Measurements from ENCODE around the gene COLEC12. TPM values are rescaled to one million over a fixed set of nuclear protein-coding genes. Genes with fewer than 3 reads are reported as not detected.
A peak's percentile ranks its signal among the peaks of the same experiment; 100 is the strongest.

COLEC12 gene
- total RNA-seq, 2 experiments from 2014 or later, result not detected

DNA sequence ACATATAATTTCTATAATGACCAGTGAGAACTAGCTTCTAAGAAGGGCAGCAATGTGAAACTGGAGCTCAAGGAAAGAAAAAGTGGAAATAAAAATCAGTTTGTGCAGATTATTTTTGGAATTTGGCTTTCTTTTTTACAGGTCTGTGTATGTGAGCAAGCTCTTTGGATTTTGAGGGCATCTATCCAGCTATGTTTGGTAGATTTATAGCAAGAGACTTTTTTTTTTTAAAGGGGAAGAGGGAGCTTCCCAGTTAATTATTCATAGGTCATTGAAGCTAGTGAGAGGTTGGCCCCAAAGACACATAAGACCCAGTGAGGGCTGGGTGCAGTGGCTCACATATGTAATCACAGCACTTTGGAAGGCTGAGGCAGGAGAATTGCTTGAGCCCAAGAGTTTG is 24.0 kb upstream of the COLEC12 start:
- no peaks in the 10 kb centered on the region for H3K4me1 Mint-ChIP-seq (ENCODE audit: low read depth)
- no peaks in the 10 kb centered on the region for H3K9me3 Mint-ChIP-seq
- H3K27ac Mint-ChIP-seq, result no peak overlapping the region
- no peaks in the 10 kb centered on the region for H3K36me3 ChIP-seq (ENCODE audit: insufficient read depth, low read length)
- no peak overlapping the region for H3K27ac ChIP-seq (ENCODE audit: low read depth in 1 of 2, low read length in 2 of 2)
- ChIA-PET POLR2A (interaction anchor here (0.6 kb wide), 1 partner anchor 1712 kb away, joined by 4 read pairs; no protein-coding TSS in a partner anchor), CTCF (no interaction called here)
- TF ChIP-seq, protein P1, sequence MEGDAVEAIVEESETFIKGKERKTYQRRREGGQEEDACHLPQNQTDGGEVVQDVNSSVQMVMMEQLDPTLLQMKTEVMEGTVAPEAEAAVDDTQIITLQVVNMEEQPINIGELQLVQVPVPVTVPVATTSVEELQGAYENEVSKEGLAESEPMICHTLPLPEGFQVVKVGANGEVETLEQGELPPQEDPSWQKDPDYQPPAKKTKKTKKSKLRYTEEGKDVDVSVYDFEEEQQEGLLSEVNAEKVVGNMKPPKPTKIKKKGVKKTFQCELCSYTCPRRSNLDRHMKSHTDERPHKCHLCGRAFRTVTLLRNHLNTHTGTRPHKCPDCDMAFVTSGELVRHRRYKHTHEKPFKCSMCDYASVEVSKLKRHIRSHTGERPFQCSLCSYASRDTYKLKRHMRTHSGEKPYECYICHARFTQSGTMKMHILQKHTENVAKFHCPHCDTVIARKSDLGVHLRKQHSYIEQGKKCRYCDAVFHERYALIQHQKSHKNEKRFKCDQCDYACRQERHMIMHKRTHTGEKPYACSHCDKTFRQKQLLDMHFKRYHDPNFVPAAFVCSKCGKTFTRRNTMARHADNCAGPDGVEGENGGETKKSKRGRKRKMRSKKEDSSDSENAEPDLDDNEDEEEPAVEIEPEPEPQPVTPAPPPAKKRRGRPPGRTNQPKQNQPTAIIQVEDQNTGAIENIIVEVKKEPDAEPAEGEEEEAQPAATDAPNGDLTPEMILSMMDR (IDR thresholded peaks at IDR 0.05), result no peak
- peaks cover 9% of the 10 kb centered on the region for H3K27me3 Mint-ChIP-seq
- no peaks in the 10 kb centered on the region for H3K9me3 ChIP-seq (ENCODE audit: control insufficient read depth in 1 of 2, insufficient read depth in 1 of 2, low read length in 2 of 2)
- no peak for DNase-seq
- intact Hi-C loops (cut with DNase I, micrococcal nuclease), result no loop called here
- no peaks in the 10 kb centered on the region for H3K27me3 ChIP-seq (ENCODE audit: control insufficient read depth in 1 of 2, insufficient read depth in 2 of 2, low read length in 2 of 2)
- no peak overlapping the region for H3K4me3 ChIP-seq (ENCODE audit: low read length)
- H3K4me1 ChIP-seq (ENCODE audit: insufficient read depth, low read length), result no peaks in the 10 kb centered on the region
- H3K36me3 Mint-ChIP-seq (ENCODE audit: low read depth), result no peaks in the 10 kb centered on the region
- no peak for ATAC-seq (ENCODE audit: poor library complexity)
- H3K4me3 Mint-ChIP-seq, result no peak overlapping the region

DNA sequence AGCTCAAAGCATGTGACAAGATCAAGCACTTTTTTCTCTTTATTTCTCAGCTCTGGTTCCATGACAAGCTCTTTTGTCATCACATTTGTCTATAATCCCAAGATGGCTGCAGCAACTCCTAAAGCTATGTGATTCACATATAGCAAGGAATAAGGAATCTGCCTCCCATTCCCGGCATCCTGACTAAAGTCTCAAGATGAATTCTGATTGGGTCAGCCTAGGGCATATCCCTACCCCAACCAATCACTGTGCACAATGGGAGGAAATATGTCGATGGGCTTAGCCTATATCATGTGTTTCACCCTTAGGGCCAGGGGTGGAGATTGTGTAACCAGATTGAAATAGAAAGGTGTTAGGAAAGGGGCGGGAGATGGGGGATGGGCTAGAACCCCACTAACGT is 23.1 kb upstream of the COLEC12 start:
- Histone ChIP-seq H3K4me3 (ENCODE audit: low read length) (no peak overlapping the region), H3K27me3 (ENCODE audit: control insufficient read depth in 1 of 2, insufficient read depth in 2 of 2, low read length in 2 of 2) (no peaks in the 10 kb centered on the region), H3K9me3 (ENCODE audit: control insufficient read depth in 1 of 2, insufficient read depth in 1 of 2, low read length in 2 of 2) (no peaks in the 10 kb centered on the region), H3K36me3 (ENCODE audit: insufficient read depth, low read length) (no peaks in the 10 kb centered on the region), H3K4me1 (ENCODE audit: insufficient read depth, low read length) (no peaks in the 10 kb centered on the region), H3K27ac (ENCODE audit: low read depth in 1 of 2, low read length in 2 of 2) (no peak overlapping the region)
- intact Hi-C loops (cut with DNase I, micrococcal nuclease), result no loop called here
- DNase-seq, result no peak
- H3K4me3 Mint-ChIP-seq, result no peak overlapping the region
- no peak overlapping the region for H3K27ac Mint-ChIP-seq
- ChIA-PET CTCF (no interaction called here), POLR2A (no interaction called here)
- TF ChIP-seq, protein P1 (IDR thresholded peaks at IDR 0.05), result no peak
- no peak for ATAC-seq (ENCODE audit: poor library complexity)
- H3K27me3 Mint-ChIP-seq, result peaks cover 14% of the 10 kb centered on the region
- H3K36me3 Mint-ChIP-seq (ENCODE audit: low read depth), result no peaks in the 10 kb centered on the region
- H3K4me1 Mint-ChIP-seq (ENCODE audit: low read depth), result no peaks in the 10 kb centered on the region
- H3K9me3 Mint-ChIP-seq, result no peaks in the 10 kb centered on the region

DNA sequence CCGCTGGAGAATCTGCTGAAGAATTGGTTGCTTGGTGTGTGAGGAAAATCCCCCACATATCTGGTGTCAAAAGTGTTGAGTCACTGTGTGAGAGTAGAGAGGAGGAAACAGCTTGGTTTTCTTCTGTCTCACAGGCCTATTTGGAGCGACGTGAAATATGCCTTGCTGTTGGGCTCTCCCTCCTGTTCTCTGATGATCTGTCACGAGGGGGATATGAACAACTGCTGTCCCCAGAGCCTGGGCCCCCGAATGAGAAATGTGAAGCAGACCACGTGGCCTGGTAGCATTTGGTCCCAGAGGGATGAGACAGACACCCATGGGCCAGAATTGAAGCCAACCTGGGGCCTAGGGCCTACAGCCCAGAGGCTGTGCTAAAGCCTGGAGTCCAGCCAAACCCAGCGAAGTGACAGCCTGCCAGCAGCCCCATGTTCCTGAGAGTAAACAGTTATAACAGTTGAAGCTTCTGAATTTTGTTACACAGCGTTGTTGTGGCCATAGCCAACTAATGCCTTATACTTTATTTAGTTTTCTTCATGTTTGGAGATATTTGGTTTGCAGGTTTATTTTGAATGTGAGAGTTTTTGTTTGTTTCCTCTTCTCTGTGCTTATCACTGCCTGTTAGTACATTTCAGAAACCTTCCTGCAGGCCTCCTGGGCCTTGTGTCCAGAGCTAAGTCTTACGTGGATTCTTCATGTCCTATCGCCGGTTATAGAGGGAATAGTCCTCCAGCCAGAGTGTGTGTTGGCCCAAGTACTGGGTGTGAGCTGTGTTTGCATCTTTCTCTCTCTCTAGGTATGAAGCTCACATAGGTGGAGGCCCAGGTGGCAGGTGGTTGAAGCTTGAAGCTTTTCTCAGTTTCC is 18.7 kb upstream of the COLEC12 start:
- Mint-ChIP-seq H3K4me3 (no peak overlapping the region), H3K9me3 (no peaks in the 10 kb centered on the region), H3K27me3 (peaks cover 14% of the 10 kb centered on the region), H3K36me3 (ENCODE audit: low read depth) (no peaks in the 10 kb centered on the region), H3K4me1 (ENCODE audit: low read depth) (no peaks in the 10 kb centered on the region), H3K27ac (no peak overlapping the region)
- H3K4me3 ChIP-seq (ENCODE audit: low read length), result no peak overlapping the region
- TF ChIP-seq, protein P1 (IDR thresholded peaks at IDR 0.05), result no peak
- no peak overlapping the region for H3K27ac ChIP-seq (ENCODE audit: low read depth in 1 of 2, low read length in 2 of 2)
- ATAC-seq (ENCODE audit: poor library complexity), result no peak
- CTCF ChIA-PET, result no interaction called here
- intact Hi-C loops (cut with DNase I, micrococcal nuclease), result no loop called here
- POLR2A ChIA-PET, result no interaction called here
- peaks cover 0 to 2% of the 10 kb centered on the region in 2 experiments for H3K9me3 ChIP-seq (ENCODE audit: control insufficient read depth in 1 of 2, insufficient read depth in 1 of 2, low read length in 2 of 2)
- no peaks in the 10 kb centered on the region for H3K4me1 ChIP-seq (ENCODE audit: insufficient read depth, low read length)
- no peaks in the 10 kb centered on the region for H3K27me3 ChIP-seq (ENCODE audit: control insufficient read depth in 1 of 2, insufficient read depth in 2 of 2, low read length in 2 of 2)
- H3K36me3 ChIP-seq (ENCODE audit: insufficient read depth, low read length), result no peaks in the 10 kb centered on the region
- DNase-seq, result peak in 2 of 14 experiments; percentile 31 to 47

Data from CD4-positive, alpha-beta T cell (primary cell).